ENCODE data around the gene GRIK3. TPM values are rescaled to one million over a fixed set of nuclear protein-coding genes. Genes with fewer than 3 reads are reported as not detected.
A peak's percentile ranks its signal among the peaks of the same experiment; 100 is the strongest.

Gene GRIK3
- total and polyA plus RNA-seq, 3 experiments from 2014 or later, result not detected

DNA sequence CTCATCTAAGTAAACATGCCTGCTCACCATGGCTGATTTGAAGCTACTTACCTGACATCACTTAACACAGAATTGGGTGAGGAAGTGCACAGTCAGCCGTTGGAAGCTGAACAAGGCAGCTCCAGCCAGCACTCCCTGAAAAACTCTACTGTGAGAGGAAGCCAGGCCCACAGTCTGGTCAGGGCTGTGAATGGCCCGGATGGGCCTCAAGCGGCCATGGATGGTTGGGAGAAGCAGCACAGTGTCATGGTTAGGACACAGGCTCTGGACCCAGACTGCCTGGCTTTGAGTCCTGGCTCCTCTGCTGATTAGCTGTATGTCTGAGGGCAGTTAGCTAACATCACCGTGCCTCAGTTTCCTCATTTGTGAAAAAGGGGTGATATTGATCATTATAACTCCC is 267.8 kb downstream of the GRIK3 start:
- no peak overlapping the region for H3K27ac Mint-ChIP-seq
- DNase-seq, result no peak
- H3K36me3 Mint-ChIP-seq, result no peaks in the 10 kb centered on the region
- H3K9me3 Mint-ChIP-seq, result peaks cover 0 to 2% (median 0%) of the 10 kb centered on the region in 5 donors
- Histone ChIP-seq H3K27me3 (ENCODE audit: insufficient read depth, low read length, poor library complexity, severe bottlenecking) (no peaks in the 10 kb centered on the region), H3K9me3 (ENCODE audit: low read length) (no peaks in the 10 kb centered on the region), H3K36me3 (ENCODE audit: insufficient read depth, low read length) (no peaks in the 10 kb centered on the region), H3K4me1 (ENCODE audit: insufficient read depth, low read length) (no peaks in the 10 kb centered on the region), H3K4me3 (ENCODE audit: low read length) (no peak overlapping the region), H3K27ac (ENCODE audit: low read depth, low read length) (no peak overlapping the region)
- ChIA-PET POLR2A (no interaction called here), CTCF (no interaction called here)
- H3K4me3 Mint-ChIP-seq, result no peak overlapping the region
- no peaks in the 10 kb centered on the region for H3K4me1 Mint-ChIP-seq
- H3K27me3 Mint-ChIP-seq, result peaks cover 8 to 23% of the 10 kb centered on the region in 2 donors

DNA sequence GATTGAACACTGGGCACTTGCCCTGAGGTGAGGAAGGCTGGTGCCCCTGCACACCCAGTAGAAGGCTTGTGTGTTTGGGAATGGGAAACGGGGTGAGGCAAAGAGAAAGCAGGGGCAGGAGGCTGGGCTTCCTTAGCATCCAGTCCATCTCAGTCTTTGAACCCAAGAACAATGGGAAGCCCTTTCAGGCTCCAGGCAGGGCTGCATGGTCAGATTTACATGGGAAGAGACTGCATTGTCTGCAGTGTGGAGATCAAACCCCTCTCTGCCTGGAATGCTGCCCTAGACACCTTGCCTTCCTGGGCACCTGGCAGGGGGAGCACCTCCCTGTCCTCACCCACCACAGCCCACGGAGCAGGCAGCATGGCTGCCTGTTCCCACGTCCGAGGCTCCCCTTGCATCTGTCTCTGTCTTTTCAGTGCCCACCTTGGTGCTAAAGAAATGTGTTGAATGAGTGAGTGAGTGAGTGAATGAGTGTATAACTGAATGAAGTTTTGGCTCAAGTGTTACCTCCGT is 268.5 kb downstream of the GRIK3 start:
- CTCF ChIA-PET, result no interaction called here
- no peak for DNase-seq
- Histone ChIP-seq H3K4me3 (ENCODE audit: low read length) (no peak overlapping the region), H3K27me3 (ENCODE audit: insufficient read depth, low read length, poor library complexity, severe bottlenecking) (no peaks in the 10 kb centered on the region), H3K27ac (ENCODE audit: low read depth, low read length) (no peak overlapping the region), H3K36me3 (ENCODE audit: insufficient read depth, low read length) (no peaks in the 10 kb centered on the region), H3K4me1 (ENCODE audit: insufficient read depth, low read length) (no peaks in the 10 kb centered on the region), H3K9me3 (ENCODE audit: low read length) (no peaks in the 10 kb centered on the region)
- POLR2A ChIA-PET, result no interaction called here
- no peaks in the 10 kb centered on the region for H3K36me3 Mint-ChIP-seq
- peaks cover 8 to 19% of the 10 kb centered on the region in 2 donors for H3K27me3 Mint-ChIP-seq
- H3K4me3 Mint-ChIP-seq, result no peak overlapping the region
- H3K27ac Mint-ChIP-seq, result no peak overlapping the region
- no peaks in the 10 kb centered on the region for H3K4me1 Mint-ChIP-seq
- peaks cover 0 to 2% (median 0%) of the 10 kb centered on the region in 5 donors for H3K9me3 Mint-ChIP-seq

DNA sequence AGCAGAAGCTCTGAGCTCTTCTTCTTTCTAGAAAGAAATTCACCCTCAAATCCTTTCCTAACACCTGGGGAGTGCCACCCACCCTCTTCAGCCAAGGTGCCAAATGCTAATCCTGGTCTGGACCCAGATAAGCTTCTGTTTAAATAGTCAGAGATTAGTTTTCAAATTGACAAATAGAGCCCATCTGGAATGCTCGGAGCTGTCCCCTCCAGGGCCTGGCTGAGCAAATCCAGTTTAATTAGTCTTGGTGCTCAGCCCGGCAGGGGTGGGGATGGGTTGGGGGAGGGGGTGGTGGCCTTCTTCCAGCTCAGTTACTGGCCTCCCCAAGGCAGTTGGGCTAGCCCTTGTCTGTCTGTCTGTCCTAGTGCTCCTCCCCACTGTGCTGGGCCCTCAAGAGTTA is 269.5 kb downstream of the GRIK3 start:
- CTCF ChIA-PET, result no interaction called here

DNA sequence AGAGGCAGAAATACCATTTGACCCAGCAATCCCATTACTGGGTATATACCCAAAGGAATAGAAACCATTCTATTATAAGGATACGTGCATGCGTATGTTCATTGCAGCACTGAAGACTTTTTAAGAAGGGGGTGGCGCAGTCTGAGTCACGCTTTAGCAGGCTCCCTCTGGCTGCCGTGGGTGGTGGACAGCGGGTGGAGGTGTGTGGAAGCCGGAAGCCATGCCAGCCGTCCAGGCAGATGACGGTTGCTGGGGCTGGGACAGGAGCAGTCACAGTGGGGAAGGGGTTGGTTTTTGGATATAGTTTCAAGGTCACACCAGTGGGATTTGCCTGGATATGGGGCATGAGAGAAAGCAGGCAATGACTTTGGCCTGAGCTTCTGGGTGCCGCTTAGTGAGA is 270.5 kb downstream of the GRIK3 start:
- CTCF ChIA-PET, result no interaction called here
- H3K36me3 Mint-ChIP-seq, result no peaks in the 10 kb centered on the region
- H3K27ac Mint-ChIP-seq, result peak overlapping the region in 1 of 8 donors; percentile 9
- POLR2A ChIA-PET, result no interaction called here
- no peak for DNase-seq
- peaks cover 0 to 2% (median 0%) of the 10 kb centered on the region in 5 donors for H3K9me3 Mint-ChIP-seq
- Histone ChIP-seq H3K4me3 (ENCODE audit: low read length) (no peak overlapping the region), H3K9me3 (ENCODE audit: low read length) (no peaks in the 10 kb centered on the region), H3K27me3 (ENCODE audit: insufficient read depth, low read length, poor library complexity, severe bottlenecking) (no peaks in the 10 kb centered on the region), H3K36me3 (ENCODE audit: insufficient read depth, low read length) (no peaks in the 10 kb centered on the region), H3K27ac (ENCODE audit: low read depth, low read length) (no peak overlapping the region), H3K4me1 (ENCODE audit: insufficient read depth, low read length) (no peaks in the 10 kb centered on the region)
- no peaks in the 10 kb centered on the region for H3K4me1 Mint-ChIP-seq
- H3K4me3 Mint-ChIP-seq, result no peak overlapping the region
- peaks cover 2 to 4% of the 10 kb centered on the region in 2 donors for H3K27me3 Mint-ChIP-seq

More for the DNA sequence above, 269.5 kb downstream of the GRIK3 start:
- no peak overlapping the region for H3K4me3 Mint-ChIP-seq
- H3K36me3 Mint-ChIP-seq, result no peaks in the 10 kb centered on the region
- Histone ChIP-seq H3K27me3 (ENCODE audit: insufficient read depth, low read length, poor library complexity, severe bottlenecking) (no peaks in the 10 kb centered on the region), H3K4me3 (ENCODE audit: low read length) (no peak overlapping the region), H3K9me3 (ENCODE audit: low read length) (no peaks in the 10 kb centered on the region), H3K4me1 (ENCODE audit: insufficient read depth, low read length) (no peaks in the 10 kb centered on the region), H3K27ac (ENCODE audit: low read depth, low read length) (no peak overlapping the region), H3K36me3 (ENCODE audit: insufficient read depth, low read length) (no peaks in the 10 kb centered on the region)
- POLR2A ChIA-PET, result no interaction called here
- no peak for DNase-seq
- no peak overlapping the region for H3K27ac Mint-ChIP-seq
- peaks cover 0 to 2% (median 0%) of the 10 kb centered on the region in 5 donors for H3K9me3 Mint-ChIP-seq
- H3K4me1 Mint-ChIP-seq, result no peaks in the 10 kb centered on the region
- H3K27me3 Mint-ChIP-seq, result peaks cover 3 to 11% of the 10 kb centered on the region in 2 donors

DNA sequence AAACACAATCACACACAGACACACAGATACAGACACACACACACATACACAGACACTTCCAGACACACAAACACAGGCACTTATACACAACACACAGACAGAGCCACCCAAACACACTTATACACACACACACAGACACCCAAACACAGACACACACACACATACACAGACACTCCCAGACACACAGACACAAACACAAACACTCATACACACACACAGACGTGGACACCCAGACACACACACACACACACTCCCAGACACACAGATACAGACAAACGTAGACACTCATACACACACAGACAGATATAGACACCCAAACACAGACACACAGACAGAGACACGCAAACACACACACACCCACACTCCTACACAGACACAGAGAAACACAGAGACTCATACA is 272.1 kb downstream of the GRIK3 start:
- Mint-ChIP-seq H3K36me3 (no peaks in the 10 kb centered on the region), H3K9me3 (peaks cover 0 to 2% (median 0%) of the 10 kb centered on the region in 5 donors), H3K27ac (no peak overlapping the region), H3K27me3 (peaks cover 0 to under 1% of the 10 kb centered on the region in 2 donors), H3K4me3 (no peak overlapping the region), H3K4me1 (no peaks in the 10 kb centered on the region)
- ChIA-PET POLR2A (no interaction called here), CTCF (no interaction called here)
- Histone ChIP-seq H3K4me3 (ENCODE audit: low read length) (no peak overlapping the region), H3K36me3 (ENCODE audit: insufficient read depth, low read length) (no peaks in the 10 kb centered on the region), H3K9me3 (ENCODE audit: low read length) (no peaks in the 10 kb centered on the region), H3K4me1 (ENCODE audit: insufficient read depth, low read length) (no peaks in the 10 kb centered on the region), H3K27me3 (ENCODE audit: insufficient read depth, low read length, poor library complexity, severe bottlenecking) (no peaks in the 10 kb centered on the region), H3K27ac (ENCODE audit: low read depth, low read length) (no peak overlapping the region)
- DNase-seq, result no peak

DNA sequence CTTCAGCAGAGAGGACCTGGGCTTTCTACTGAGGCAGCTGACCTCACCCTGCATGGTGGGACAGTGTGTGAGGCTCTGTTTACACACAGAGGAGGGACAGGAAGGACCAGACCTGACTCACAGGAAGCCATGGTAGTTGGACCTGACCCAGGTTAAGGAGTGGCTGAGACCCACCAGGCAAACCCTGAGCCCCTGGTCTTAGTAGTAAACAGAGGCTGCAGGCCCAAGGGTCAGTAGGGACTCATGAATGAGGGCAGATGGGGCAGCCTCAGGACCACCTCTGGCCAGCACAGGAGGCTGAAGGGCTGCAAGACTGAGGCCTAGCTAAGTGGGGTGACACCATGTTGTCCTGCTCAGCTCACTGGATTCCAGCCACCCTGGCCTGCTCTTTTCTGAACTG is 273.2 kb downstream of the GRIK3 start:
- Mint-ChIP-seq H3K36me3 (no peaks in the 10 kb centered on the region), H3K27ac (no peak overlapping the region), H3K27me3 (peaks cover 0 to 4% of the 10 kb centered on the region in 2 donors), H3K4me3 (no peak overlapping the region), H3K9me3 (peaks cover 0 to 2% (median 0%) of the 10 kb centered on the region in 5 donors), H3K4me1 (no peaks in the 10 kb centered on the region)
- no peaks in the 10 kb centered on the region for H3K36me3 ChIP-seq (ENCODE audit: insufficient read depth, low read length)
- CTCF ChIA-PET, result no interaction called here
- H3K4me3 ChIP-seq (ENCODE audit: low read length), result no peak overlapping the region
- H3K9me3 ChIP-seq (ENCODE audit: low read length), result no peaks in the 10 kb centered on the region
- H3K27ac ChIP-seq (ENCODE audit: low read depth, low read length), result no peak overlapping the region
- H3K27me3 ChIP-seq (ENCODE audit: insufficient read depth, low read length, poor library complexity, severe bottlenecking), result no peaks in the 10 kb centered on the region
- no peak for DNase-seq
- POLR2A ChIA-PET, result no interaction called here
- H3K4me1 ChIP-seq (ENCODE audit: insufficient read depth, low read length), result no peaks in the 10 kb centered on the region

DNA sequence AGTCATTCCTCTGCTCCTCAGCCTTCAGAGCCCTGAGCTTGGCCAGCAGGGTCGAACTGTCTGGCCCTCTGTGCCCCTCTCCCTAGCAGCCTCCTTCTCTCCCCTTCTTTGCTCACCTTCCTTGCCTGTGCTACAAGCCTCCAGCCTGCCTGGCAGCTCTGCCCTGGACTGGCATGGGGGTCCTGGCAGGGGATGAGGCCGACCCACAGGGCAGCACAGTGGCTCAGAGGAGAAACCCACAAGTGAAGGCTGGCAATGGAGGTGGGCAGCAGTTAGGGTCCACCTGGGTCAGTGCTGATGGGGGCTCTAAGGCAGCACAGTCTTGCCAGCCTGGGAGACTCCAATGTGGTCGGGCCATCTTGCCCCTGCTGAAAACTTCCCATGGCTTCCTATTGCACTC is 274.2 kb downstream of the GRIK3 start:
- Histone ChIP-seq H3K4me3 (ENCODE audit: low read length) (no peak overlapping the region), H3K27me3 (ENCODE audit: insufficient read depth, low read length, poor library complexity, severe bottlenecking) (no peaks in the 10 kb centered on the region), H3K4me1 (ENCODE audit: insufficient read depth, low read length) (no peaks in the 10 kb centered on the region), H3K27ac (ENCODE audit: low read depth, low read length) (no peak overlapping the region), H3K36me3 (ENCODE audit: insufficient read depth, low read length) (no peaks in the 10 kb centered on the region), H3K9me3 (ENCODE audit: low read length) (no peaks in the 10 kb centered on the region)
- POLR2A ChIA-PET, result no interaction called here
- Mint-ChIP-seq H3K27me3 (peaks cover 2 to 8% of the 10 kb centered on the region in 2 donors), H3K4me1 (no peaks in the 10 kb centered on the region), H3K27ac (no peak overlapping the region), H3K36me3 (no peaks in the 10 kb centered on the region), H3K9me3 (peaks cover 0 to 1% (median 0%) of the 10 kb centered on the region in 5 donors), H3K4me3 (no peak overlapping the region)
- CTCF ChIA-PET, result no interaction called here
- no peak for DNase-seq

DNA sequence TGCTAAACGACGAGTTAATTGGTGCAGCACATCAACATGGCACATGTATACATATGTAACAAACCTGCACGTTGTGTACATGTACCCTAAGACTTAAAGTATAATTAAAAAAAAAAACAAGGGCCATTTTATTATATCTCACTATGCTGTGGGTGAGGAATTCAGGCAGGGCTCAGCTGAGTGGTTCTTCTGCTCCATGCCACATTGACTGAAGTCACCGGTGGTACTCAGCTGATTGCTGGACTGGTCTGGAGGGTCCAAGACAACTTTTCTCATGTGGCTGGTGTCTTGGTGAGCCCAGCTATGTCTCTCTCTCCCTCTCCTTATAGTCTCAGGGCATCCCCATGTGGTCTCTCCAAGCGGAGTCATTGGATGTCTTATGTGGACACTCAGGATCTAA is 275.0 kb downstream of the GRIK3 start:
- no peaks in the 10 kb centered on the region for H3K27me3 ChIP-seq (ENCODE audit: insufficient read depth, low read length, poor library complexity, severe bottlenecking)
- POLR2A ChIA-PET, result no interaction called here
- no peaks in the 10 kb centered on the region for H3K4me1 ChIP-seq (ENCODE audit: insufficient read depth, low read length)
- H3K9me3 ChIP-seq (ENCODE audit: low read length), result no peaks in the 10 kb centered on the region
- Mint-ChIP-seq H3K9me3 (peaks cover 0 to 1% (median 0%) of the 10 kb centered on the region in 5 donors), H3K4me3 (no peak overlapping the region), H3K27me3 (peaks cover 4 to 14% of the 10 kb centered on the region in 2 donors), H3K36me3 (no peaks in the 10 kb centered on the region), H3K4me1 (no peaks in the 10 kb centered on the region), H3K27ac (no peak overlapping the region)
- DNase-seq, result no peak
- H3K36me3 ChIP-seq (ENCODE audit: insufficient read depth, low read length), result no peaks in the 10 kb centered on the region
- CTCF ChIA-PET, result no interaction called here
- H3K27ac ChIP-seq (ENCODE audit: low read depth, low read length), result no peak overlapping the region
- H3K4me3 ChIP-seq (ENCODE audit: low read length), result no peak overlapping the region
